Activated CD8-positive, alpha-beta memory T cell treated with anti-CD3 and anti-CD28 coated beads, Interleukin-2, amount 50 U/mL, for 1 hour (primary cell): ENCODE measurements around the gene ATP10D.

Experiments used
- DNase-seq: peaks from one replicate; pipeline ENCODE4 v3.0.0-alpha.2; 2020; ENCODE audit errors: extremely low read depth

ATP10D gene

DNA sequence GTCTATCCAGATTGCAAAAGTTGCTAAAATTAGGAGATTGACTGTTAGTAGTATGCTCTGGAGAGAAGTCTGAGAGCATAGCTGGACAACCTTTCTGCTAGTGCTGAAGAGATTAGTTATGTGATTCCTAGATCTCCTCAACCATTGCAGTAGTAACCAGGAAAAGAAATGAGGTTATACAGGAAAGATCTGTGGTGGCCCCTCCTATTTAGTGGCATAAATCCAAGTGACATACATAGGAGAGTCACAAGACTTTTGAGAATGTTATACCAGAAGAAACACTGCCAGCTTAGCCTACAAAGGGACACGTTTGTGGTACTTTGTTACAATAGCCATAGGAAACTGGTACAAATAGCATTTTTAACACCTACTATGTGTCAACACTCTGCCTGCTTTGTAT, 105.2 kb downstream of the ATP10D start:
- DNase-seq, result no peak

DNA sequence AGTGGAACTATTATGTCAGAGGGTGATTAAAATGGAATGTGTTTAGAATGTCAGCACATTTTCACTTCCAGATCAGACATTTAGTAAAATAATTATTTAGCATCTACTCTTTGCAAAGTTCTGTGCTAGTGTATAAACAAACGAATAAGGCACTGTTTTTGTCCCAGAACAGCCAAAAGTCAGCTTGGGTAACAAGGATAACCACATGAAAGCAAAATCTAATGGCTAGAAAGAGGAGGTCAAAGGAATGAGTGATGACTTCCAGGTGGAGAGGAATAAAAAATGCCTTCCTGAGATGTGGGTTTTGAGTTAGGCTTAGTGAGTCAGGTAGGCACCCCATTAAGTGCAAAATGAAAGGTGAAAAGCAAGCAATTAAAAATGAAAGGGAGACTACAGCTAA, 112.6 kb downstream of the ATP10D start:
- DNase-seq, result no peak

- DNase-seq, result no peak
Measured at GRCh38 chr4:47598320-47598719, 113.2 kb downstream of the ATP10D start.

GRCh38 chr4:47598896-47599295, 113.8 kb downstream of the ATP10D start:
- DNase-seq, result no peak

- no peak for DNase-seq
Measured at GRCh38 chr4:47606482-47606881, 121.4 kb downstream of the ATP10D start.

GRCh38 chr4:47612116-47613023, 127.3 kb downstream of the ATP10D start:
- DNase-seq, result no peak

DNA sequence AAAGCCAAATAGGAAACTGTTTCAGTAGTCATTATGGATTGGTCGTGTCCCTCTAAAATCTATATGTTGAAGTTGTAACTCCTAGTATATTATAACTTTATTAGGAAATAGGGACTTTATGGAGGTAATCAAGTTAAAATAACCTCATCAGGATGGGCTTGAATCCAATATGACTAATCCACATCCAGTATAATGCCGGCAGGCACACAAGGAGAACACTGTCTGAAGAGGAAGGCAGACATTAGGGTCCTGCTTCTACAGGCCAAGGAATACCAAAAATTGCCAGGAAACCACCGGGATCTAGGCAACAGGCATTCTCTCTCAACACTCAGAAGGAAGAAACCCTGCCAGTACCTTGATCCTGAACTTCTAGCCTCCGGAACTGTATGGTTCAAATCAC, 130.3 kb downstream of the ATP10D start:
- DNase-seq, result no peak

DNA sequence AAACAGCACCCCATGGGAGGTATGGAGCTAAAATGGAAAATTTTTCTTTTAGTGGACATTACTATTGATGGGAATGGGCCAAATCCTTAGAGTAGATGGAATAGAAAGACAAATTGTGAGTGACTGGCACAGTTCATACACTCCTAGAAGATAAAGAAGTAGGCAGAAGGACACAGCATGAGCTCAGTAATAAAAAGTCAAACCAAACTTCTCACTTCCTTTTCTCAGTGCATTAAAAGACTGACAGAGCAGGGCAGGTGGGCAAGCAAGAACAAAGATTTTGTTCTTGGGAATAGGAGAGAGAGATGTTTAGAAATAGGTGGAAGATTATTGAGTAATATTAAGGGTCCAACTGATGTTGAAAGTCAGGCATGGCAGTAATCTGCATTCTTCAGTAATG, 132.5 kb downstream of the ATP10D start:
- DNase-seq, result no peak

GRCh38 chr4:47619691-47620090, 134.6 kb downstream of the ATP10D start:
- no peak for DNase-seq

GRCh38 chr4:47621181-47621580, 136.1 kb downstream of the ATP10D start:
- no peak for DNase-seq

DNA sequence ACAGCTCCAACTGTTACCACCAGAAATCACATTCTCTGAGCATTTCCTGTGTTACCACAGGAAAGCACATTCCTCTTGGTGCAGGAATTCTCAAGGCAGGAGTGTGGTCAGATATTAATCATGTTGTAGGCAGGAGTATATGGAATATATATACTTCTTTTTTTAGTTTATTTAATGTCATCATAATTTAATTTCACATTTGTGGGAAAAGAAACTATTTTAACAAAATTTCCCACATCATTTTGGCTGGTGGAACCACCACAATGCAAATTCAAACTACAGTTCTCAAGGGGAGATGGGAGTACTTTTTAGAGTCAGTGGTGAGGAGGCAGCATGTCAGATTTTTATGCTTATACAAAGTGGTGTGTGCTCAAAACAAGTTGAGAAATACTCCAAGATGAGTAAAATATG, 139.0 kb downstream of the ATP10D start:
- DNase-seq, result no peak

DNA sequence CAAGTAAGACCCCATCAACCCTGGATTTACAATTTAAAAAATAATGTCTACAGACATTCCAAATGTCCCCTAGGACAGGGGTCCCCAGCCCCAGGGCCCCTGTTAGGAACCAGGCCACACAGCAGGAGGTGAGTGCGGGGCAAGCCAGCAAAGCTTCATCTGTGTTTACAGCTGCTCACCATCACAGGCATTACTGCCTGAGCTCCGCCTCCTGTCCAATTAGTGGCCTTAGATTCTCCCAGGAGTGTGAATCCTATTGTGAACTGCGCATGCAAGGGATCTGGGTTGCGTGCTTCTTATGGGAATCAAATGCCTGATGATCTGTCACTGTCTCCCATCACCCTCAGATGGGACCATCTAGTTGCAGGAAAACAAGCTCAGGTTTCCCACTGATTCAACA, 146.1 kb downstream of the ATP10D start:
- no peak for DNase-seq

- DNase-seq, result no peak
Measured at GRCh38 chr4:47639531-47639930, 154.5 kb downstream of the ATP10D start.

DNA sequence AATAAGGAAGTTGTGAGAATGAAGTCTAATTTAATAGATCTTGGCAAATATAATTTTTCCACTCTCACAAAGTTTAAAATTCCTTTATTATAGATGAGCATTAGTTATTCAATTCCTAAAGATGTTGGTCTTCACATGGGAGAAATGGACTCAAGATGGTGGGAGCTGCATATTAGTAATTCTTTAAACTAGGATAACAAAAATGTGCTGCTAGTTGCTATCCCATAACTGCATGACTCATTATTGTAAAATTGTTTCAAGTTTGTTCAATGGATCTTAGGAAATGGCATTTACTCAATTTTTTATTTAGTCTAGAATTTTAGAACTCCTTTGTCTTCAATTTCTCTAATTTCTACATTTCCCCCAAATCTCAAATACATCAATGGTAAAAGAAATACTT, 155.8 kb downstream of the ATP10D start:
- no peak for DNase-seq

DNA sequence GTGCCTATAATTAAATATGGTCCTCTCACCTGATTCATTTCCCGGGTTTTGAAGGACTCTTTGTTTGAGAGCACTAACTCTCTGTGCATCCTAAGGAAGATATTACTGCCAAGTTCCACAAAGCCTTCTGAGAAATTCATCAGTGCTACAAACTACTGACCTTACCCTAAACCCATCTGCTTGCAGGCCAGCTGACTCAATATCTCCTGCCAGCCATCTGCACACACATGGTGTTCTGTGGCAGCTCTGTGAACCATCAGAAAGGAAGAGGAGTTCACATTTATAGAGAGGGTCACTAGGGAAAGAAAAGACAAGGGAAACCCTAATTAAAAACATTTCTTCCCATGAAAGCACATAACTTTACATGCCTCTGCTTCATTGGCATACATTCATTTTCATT, 156.7 kb downstream of the ATP10D start:
- no peak for DNase-seq

GRCh38 chr4:47642191-47642830, 157.2 kb downstream of the ATP10D start:
- no peak for DNase-seq
